NCI-H345 treated with DMSO at 0.1 percent for 48 hours (cell line): ENCODE measurements around the gene POC1A.
"Not testable (repeated sequence)": the region's sequence is repeated elsewhere in the genome, so short reads cannot be mapped to it uniquely, and the experiment has no call there.

Source experiments
- DNase-seq: peaks from one replicate; lab custom pipeline; 2025; ENCODE audit not compliant: unreplicated experiment; lab: John Stamatoyannopoulos, UW

The POC1A gene

DNA sequence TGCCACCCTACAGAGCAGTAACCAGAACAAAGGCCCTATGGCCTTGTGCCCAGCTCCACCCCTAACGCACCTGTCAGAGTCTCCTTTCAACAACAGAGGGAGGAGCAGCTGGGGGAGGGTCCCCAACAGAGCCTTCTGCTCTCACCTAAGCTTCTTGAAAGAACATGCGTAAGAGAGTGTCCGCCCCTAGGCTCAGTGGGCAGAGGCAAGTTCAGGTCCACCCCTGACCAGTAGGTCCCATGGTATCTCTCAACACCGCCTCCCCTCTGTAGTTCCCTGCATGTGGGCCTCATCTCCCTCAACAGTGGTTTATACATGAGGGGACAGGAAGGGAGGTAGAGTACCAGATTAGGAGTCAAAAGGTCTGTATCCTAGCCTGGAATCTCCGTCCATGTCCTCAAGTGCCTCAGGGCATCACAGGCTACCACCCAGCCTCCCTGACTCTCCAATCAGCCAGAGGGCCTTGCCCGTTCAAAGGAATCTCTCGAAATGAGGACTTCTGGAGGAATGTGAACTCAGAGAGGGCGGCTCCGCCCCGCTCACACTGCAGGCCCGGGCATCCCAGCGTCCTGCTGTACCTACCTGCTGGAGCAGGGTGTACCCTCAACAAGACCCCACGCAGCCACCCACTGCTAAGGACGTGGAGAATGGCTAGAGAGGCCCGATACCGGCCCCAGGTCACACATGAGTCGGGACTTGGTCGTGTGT, 680 bp downstream of the POC1A start:
- peak; percentile 61 for DNase-seq

- DNase-seq = not testable (repeated sequence)
Observed at GRCh38 chr3:52151991-52152390, 2.2 kb downstream of the POC1A start.

DNA sequence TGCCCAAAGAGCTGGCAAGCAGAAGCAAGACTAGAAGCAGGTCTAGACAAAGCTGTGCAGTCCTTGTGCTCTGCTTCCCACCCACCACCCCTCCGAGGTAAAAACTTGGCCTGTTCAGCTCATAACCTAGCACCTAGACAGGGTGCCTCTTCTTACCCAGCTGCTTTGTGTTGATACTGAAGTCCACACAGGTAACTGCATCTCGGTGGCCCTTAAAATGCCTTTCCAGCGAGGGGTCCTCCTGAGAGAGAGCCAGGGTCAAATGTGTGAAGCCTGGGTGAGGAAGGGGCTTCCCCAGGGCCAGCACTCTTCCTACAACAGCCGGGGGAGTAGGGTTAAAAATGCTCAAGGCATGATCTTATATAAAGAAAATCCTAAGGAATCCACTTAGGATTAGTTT, 3.4 kb downstream of the POC1A start:
- no peak for DNase-seq

DNA sequence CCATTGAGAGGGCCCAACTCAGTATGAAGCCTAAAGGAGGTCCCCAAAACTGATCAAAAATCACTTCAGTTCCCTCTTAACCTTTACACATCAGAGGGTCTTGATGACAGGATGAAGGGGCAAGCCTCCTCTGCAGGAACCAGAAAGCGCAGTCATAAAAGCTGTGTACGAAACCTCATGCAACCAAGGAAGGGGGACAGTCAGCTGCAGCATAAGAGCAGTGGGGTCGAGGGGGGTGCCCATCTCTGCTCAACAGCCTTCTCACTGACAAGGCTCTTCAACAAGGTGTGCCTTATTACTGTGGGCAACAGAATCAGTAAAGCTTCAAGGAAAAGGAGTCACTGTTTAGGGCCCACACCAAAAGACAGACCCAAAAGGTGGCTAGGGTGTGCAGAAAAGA, 3.9 kb downstream of the POC1A start:
- no peak for DNase-seq

DNA sequence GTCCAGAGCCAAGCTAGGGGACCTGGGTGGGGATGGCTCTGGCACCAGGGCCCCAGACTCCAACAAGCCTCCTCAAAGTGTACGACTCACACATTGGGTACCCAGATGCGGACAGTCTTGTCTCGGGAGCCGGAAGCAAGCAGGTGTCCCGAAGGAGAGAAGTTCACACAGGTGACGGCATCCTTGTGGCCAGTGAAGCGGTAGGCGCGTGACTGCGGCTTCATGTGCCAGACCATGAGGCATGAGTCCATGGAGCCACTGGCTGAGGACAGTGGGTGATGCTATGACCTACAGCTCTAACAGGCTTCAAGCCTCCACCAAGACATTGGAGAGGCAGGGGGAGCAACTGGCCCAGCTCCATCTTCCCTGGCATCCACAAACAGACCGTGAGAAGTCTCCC, 4.5 kb downstream of the POC1A start:
- DNase-seq = no peak

DNA sequence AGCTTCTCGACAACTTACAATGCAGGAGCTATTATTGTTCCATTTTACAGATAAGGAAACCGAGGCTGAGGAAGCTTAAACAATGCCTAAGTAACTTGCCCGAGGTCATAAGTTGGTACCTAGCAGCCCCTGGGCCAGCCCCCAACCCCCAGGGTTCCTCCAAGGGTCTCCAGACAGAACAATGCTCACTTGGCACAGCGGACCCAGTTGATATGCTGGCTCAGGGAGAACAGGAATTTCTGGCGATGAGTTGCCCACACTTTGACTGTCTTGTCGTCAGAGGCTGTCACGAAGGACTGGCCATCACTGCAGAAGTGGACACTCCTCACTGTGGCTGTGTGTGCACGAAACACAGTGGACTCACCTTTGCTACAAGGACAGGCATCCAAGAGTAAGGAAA, 5.2 kb downstream of the POC1A start:
- DNase-seq = no peak

DNA sequence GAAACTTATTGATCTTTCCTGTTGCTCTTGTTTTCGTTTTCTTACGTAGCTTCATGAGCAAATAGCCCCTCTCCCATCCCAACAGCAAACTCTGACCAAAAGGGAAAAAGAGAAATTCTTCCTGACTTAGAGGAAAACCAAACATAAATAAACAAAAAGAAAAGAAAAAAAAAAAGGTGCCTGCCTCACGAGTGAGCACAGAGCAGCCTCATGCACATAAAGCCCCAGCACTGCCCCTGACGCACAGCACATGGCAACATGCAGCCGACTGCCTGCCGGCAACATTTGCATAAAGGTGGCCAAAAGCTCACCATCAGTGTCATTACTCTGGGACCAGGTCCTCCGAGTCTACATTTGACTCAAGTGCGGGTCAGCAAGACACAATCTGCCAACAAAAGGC, 6.4 kb downstream of the POC1A start:
- DNase-seq = no peak

DNA sequence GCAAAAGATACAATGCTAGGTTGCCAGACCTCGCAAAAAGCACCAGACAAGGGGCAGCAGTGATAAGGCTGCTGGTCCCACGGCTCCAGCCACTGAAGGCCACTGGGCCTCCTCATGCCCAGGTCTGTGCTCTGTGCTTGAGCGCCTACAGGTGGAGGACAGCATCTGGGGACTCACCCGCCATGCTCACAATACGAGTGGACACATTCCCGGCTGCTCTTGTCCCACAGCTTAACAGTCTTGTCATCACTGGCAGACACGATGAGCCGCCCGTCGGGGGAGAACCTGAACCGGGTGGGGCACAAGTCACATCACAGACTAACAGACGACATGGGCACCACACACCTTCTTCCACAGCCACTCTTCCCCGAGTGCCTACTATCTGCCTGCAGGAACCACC, 7.4 kb downstream of the POC1A start:
- DNase-seq = no peak

DNA sequence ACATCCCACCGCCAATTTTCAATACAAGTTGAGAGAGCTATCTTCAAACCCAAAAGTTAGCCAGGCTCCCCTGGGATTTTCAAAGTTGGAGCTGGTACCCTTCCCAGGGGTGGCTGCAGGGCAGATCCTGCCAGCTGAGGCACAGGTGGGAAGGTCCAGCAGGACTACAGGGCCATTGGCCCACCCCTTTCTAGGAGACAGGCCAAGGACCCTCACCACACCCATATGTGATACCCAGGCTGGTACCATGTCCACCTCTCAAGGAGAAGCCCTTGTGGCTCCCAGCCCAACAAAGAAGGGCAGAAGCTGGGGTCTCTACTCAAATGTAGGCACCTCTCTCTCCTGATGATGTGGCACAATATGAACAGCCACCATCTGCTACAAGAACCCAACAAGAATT, 8.0 kb downstream of the POC1A start:
- no peak for DNase-seq

- no peak for DNase-seq
Observed at GRCh38 chr3:52145736-52146110, 8.5 kb downstream of the POC1A start.

DNA sequence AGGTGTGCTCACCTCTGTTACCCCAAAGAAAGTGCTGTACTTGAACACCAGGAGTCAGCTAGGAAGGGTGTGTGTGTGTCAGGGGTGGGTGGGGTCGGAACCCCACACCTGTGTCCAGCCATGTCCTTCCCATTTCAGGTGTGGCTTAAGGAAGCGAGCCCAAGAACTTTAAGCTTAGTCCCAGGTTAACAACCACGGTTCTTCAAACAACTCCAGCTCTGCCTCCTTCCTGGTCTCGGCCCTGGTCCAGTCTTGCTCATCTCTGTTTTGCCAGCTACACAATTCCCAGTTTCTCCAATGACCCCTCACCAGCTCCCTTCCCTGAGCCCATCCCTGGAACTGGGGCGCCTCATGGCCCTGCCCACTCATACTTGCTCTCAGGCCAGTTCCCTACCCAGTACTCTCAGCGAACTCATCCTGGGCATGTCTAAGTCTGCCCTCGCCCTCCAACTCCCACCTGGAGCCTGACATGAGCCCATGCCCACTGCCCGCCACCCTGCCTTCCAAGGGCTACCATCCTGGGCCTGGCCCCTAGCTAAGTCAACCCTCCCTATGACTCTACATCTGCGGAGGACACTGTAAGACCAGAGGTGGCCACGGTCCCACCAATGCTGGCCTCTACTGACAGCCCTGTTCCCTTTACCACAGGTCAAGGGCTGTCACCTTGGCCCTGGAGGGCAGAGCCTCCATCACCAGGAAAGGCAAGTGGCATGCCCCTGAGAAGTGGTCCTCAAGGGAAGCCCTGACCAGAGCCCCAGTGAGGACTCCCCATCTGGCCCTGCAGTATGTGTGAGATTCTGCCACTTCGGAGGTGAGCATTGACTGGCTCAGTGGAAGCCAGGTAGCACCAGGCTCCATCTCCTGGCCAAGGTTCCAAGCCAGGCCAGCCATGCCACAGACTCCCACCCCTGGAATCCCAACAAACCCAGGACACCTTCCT, 9.2 kb downstream of the POC1A start:
- DNase-seq = no peak

DNA sequence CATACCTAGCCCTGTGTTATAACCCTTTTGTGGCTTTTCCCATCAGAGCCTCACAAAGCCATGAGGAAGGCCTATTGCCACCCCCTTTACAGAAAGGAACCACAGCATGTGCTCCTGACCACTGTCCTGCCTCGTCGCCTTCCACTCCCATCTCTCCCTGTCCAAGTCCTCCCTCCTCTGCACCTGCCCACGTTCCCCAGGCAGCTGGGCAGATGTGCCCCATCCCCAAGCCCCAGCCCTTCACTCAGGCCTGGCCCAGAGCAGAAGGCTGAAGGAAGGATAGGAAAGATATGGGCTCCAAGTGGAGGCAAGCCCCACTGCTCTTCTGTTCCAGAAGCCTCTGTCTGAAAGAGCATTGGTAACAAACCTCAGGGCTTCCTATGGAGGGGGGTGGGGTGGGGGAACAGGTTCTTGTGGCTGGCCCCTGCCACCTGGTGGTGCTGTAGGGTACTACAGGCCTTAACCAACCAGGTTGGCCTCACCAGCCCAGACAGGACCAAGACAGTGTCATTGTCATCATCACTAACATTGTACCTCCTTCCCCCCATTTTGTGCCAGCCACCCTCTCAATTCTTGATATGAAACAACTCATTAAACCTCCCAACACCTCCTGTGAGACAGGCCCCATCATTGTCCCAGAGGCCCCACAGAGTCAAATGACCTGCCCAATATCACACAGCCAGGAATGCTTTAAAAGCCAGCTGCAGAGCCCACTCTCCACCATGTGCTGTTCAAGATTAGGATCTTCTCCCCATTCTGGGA, 10.0 kb downstream of the POC1A start:
- DNase-seq = peak; percentile 20

DNA sequence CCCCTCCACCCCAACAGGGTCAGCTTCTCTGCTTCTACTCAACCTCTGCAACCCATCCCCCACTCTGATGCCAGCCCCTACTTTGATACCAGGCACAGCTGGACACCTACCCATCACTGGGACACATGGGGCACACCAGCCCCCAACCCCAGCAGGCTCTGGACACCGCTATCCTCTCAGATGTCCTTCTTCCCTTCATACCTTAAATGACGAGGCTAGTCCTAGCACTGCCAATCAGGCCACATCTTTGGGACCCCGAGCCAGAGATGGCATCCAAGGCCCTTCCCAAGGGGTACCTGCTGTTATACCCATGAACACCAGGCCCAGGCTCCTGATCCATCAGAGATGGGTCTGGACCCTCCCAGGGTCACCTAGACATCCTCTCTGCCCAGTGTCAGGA, 10.6 kb downstream of the POC1A start:
- DNase-seq = no peak

DNA sequence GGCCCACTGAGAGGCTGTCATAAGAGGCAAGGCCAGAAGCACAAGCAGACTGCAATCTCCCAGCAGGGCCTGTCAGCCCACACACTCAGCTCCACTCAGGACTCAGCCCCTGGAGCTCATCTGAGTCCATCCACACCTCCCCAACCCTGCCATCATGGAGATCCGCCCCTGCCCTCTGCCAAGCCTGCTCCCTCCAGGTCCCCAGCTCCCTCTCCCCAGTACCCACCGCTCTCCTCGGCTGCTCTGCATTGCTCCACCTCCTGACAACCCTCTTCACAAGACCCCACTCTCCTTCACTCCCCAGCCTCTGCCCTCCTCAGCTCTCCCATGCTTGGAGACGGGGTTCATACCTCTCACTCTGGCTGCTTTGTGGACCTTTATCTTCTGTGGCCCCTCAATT, 11.1 kb downstream of the POC1A start:
- DNase-seq = no peak

- no peak for DNase-seq
Observed at GRCh38 chr3:52141751-52142150, 12.5 kb downstream of the POC1A start.

DNA sequence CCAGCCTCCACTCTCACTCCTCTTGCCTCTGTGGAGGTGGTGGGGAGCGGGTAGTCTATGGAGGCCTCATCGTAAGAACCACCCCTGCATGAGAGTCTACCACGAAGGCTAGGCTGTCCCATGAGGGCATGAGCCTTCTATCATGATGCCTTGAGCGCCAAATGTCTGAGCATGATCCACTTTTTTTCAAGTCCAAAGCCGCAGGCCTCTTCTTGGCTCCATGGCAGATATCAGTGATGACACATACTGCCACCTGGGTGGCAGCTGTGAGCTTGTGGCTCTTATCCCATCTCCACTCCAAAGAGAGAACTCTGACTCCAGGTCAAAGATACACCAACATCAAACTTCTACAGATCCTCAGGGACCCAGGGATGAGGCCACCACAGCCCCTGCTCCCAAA, 13.5 kb downstream of the POC1A start:
- DNase-seq = no peak

- DNase-seq = no peak
Observed at GRCh38 chr3:52140000-52140399, 14.2 kb downstream of the POC1A start.

DNA sequence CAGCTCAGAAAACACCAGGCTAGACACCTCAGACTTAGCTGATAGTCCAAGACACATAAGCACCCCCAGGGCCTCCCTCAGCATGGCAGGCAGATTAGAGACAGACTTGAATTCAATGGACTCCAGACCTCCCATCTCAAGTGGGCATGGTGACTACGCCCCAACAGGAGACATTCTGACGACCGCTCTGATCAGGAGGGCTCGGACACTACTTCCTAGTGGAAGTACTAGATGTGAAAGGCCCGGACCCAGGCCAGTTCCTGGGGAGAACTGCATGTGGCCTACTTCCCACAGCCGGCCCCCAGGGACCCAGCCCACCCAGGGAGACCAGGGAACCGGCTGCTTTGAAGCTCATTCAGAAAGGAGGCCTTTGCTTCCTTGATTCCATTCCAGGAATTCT, 16.9 kb downstream of the POC1A start:
- DNase-seq = no peak

DNA sequence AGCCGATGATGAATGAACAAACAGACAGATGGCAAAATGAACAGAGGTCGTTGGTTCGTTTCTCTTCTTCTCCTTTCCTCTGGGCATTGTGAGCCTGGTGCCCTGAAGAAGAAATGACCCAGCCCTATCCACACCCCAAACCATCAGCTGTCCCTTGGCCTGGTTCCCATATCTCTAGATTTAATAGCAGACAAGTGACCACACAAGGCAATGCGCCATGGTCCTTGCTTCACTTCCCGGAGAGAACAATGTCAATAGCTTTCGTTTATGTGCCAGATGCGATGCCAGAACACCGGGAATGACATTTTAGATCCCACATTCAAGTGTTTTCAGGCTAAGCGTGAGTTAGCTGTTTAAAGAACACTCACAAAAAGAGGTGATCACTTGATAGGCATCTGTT, 17.7 kb downstream of the POC1A start:
- no peak for DNase-seq

GRCh38 chr3:52135332-52135731, 18.9 kb downstream of the POC1A start:
- no peak for DNase-seq

- no peak for DNase-seq
Observed at GRCh38 chr3:52134761-52135160, 19.5 kb downstream of the POC1A start.

GRCh38 chr3:52132930-52133329, 21.3 kb downstream of the POC1A start:
- DNase-seq = no peak
